Measurements from ENCODE around the gene RNF141. TPM values are rescaled to one million over a fixed set of nuclear protein-coding genes. Genes with fewer than 3 reads are reported as not detected.

Gene RNF141
- total and polyA plus RNA-seq, 9 donors = 8.1 to 30.0 (median 16.6) TPM

DNA sequence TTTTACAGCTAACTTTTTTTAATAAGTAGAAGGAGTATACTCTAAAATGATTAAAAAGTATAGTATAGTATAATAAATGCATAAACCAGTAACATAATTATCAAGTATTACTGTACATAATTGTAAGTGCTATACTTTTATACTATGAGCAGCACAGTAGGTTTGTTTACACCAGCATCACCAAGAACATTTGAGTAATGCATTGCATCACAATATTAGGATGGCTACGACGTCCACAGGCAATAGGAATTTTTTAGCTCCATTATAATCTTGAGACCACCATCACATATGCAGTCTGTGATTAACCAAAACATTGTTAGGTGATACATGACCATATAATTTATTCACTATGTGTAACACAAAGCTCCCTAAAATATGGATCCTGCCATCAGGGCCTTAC, 20.4 kb downstream of the RNF141 start:
- H3K9me3 ChIP-seq = no peaks in the 10 kb centered on the region
- 95 to 96% (median 95%) methylated on average over 2 of the region's 2 CpGs for WGBS, 3 donors
- H3K27ac ChIP-seq = no peak overlapping the region
- H3K27me3 ChIP-seq = no peaks in the 10 kb centered on the region
- H3K36me3 ChIP-seq = no peaks in the 10 kb centered on the region
- intact Hi-C loops (cut with DNase I) = loop anchor here in 1 of 4 donors (10.0 kb wide), 1 partner anchor 1874 kb away; no protein-coding TSS in a partner anchor
- no peak for DNase-seq
- no peaks in the 10 kb centered on the region for H3K4me1 ChIP-seq (ENCODE audit: insufficient read depth)
- no peak overlapping the region for H3K4me3 ChIP-seq
- no peak for TF ChIP-seq EP300 (IDR thresholded peaks at IDR 0.05)
- TF ChIP-seq, protein P1, sequence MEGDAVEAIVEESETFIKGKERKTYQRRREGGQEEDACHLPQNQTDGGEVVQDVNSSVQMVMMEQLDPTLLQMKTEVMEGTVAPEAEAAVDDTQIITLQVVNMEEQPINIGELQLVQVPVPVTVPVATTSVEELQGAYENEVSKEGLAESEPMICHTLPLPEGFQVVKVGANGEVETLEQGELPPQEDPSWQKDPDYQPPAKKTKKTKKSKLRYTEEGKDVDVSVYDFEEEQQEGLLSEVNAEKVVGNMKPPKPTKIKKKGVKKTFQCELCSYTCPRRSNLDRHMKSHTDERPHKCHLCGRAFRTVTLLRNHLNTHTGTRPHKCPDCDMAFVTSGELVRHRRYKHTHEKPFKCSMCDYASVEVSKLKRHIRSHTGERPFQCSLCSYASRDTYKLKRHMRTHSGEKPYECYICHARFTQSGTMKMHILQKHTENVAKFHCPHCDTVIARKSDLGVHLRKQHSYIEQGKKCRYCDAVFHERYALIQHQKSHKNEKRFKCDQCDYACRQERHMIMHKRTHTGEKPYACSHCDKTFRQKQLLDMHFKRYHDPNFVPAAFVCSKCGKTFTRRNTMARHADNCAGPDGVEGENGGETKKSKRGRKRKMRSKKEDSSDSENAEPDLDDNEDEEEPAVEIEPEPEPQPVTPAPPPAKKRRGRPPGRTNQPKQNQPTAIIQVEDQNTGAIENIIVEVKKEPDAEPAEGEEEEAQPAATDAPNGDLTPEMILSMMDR (IDR thresholded peaks at IDR 0.05) = no peak
- TF ChIP-seq POLR2A (IDR thresholded peaks at IDR 0.05) = no peak

DNA sequence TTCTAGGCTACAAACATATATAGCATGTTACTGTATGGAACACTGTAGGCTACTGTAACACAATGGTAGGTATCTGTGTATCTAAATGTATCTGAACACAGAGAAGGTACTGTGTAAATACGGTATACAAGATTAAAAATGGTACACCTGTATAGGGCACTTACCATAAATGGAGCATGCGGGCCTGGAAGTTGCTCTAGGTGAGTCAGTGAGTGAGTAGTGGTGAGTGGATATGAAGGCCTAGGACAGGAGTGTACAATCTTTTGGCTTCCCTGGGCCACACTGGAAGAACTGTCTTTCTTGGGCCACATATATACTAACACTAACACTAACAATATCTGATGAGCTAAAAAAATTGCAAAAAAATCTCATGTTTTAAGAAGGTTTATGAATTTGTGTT, 21.4 kb downstream of the RNF141 start:
- DNase-seq = no peak
- WGBS, 3 donors = 94 to 97% (median 95%) methylated on average over 2 of the region's 2 CpGs
- Histone ChIP-seq H3K27me3 (no peaks in the 10 kb centered on the region), H3K4me1 (ENCODE audit: insufficient read depth) (peaks cover 2% of the 10 kb centered on the region), H3K4me3 (no peak overlapping the region), H3K36me3 (no peaks in the 10 kb centered on the region), H3K9me3 (no peaks in the 10 kb centered on the region), H3K27ac (no peak overlapping the region)
- intact Hi-C loops (cut with DNase I) = loop anchor here in 1 of 4 donors (10.0 kb wide), 2 partner anchors 215 to 1875 kb away; no protein-coding TSS in a partner anchor
- no peak for TF ChIP-seq EP300 (IDR thresholded peaks at IDR 0.05)
- TF ChIP-seq, protein P1 (IDR thresholded peaks at IDR 0.05) = no peak
- TF ChIP-seq POLR2A (IDR thresholded peaks at IDR 0.05) = no peak

DNA sequence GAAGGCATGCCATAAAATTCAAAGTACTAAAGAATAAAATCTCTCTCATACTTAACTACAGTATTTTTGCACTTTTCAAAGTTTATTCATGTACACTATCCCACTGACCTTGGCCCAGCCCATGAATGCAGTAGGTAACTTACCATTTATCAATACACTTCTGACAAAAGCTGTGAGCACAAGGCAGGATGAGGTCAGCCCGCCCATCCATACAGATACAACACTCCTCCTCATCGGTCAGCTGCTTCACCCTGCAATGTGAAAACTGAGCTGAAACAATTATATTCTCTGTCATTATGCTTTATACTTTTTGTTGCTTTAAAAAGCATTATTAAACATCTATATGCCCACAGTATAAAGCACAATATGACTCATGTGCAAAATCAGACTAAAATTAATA, 22.1 kb downstream of the RNF141 start:
- H3K36me3 ChIP-seq = no peaks in the 10 kb centered on the region
- H3K27me3 ChIP-seq = no peaks in the 10 kb centered on the region
- WGBS, 3 donors = 30 to 50% (median 39%) methylated on average over 2 of the region's 2 CpGs
- H3K9me3 ChIP-seq = no peaks in the 10 kb centered on the region
- no peak overlapping the region for H3K27ac ChIP-seq
- TF ChIP-seq, protein P1 (IDR thresholded peaks at IDR 0.05) = no peak
- TF ChIP-seq EP300 (IDR thresholded peaks at IDR 0.05) (no peak), POLR2A (IDR thresholded peaks at IDR 0.05) (no peak)
- no peak overlapping the region for H3K4me3 ChIP-seq
- intact Hi-C loops (cut with DNase I) = loop anchor here in 1 of 4 donors (10.0 kb wide), 1 partner anchor 216 kb away; no protein-coding TSS in a partner anchor
- H3K4me1 ChIP-seq (ENCODE audit: insufficient read depth) = peaks cover 2% of the 10 kb centered on the region
- no peak for DNase-seq

DNA sequence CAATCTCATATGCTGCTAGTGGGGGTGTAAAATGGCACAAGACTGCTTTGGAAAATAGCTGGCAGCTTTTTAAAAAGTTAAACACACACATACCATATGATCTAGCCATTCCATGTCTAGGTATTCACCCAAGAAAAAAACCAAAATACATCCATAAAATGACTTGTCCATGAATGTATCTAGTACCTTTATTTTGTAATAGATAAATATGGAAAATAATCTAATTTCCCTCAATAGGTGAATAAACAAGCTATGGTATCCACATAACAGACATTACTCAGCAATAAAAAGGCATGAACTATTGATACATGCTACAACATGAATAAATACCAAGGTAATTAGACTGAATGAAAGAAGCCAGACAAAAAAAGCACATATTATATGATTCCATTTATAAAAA, 22.9 kb downstream of the RNF141 start:
- Histone ChIP-seq H3K4me3 (no peak overlapping the region), H3K9me3 (no peaks in the 10 kb centered on the region), H3K36me3 (no peaks in the 10 kb centered on the region), H3K27ac (no peak overlapping the region), H3K27me3 (no peaks in the 10 kb centered on the region), H3K4me1 (ENCODE audit: insufficient read depth) (peaks cover 2% of the 10 kb centered on the region)
- TF ChIP-seq EP300 (IDR thresholded peaks at IDR 0.05) (no peak), POLR2A (IDR thresholded peaks at IDR 0.05) (no peak)
- TF ChIP-seq, protein P1 (IDR thresholded peaks at IDR 0.05) = no peak
- DNase-seq = no peak
- intact Hi-C loops (cut with DNase I) = loop anchor here in 1 of 4 donors (10.0 kb wide), 1 partner anchor 217 kb away; no protein-coding TSS in a partner anchor

Data from ovary (tissue), 9 donors.